ENCODE measurements around the gene NDUFB5. TPM values are rescaled to one million over a fixed set of nuclear protein-coding genes. Genes with fewer than 3 reads are reported as not detected.

The NDUFB5 gene
- total and polyA plus RNA-seq, 12 donors, result 108 to 395 (median 373) TPM

DNA sequence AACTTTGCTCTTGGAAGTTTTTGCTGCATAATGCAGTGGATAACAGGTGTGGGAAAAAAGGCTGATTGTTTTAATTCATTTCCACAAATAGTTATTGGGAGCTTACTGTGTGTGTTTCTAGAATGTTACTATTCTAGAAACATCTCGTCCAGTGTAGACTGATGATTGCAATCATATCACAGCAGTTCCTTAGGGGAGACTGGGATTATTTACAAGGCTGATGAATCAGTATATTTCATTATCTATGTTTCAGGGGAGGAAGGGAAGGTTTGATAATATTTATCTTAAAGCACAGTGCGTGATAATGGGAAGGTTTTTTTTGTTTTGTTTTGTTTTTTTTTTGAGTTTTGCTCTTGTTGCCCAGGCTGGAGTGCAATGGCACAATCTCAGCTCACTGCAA lies 50.6 kb downstream of the NDUFB5 start:
- H3K4me1 ChIP-seq, result peaks cover 0 to 66% (median 15%) of the 10 kb centered on the region in 9 donors
- DNase-seq (no peak), ATAC-seq (no peak)
- 62 to 73% methylated on average over 2 of the region's 2 CpGs for WGBS, 2 donors
- H3K4me3 ChIP-seq, result peak overlapping the region in 6 of 10 donors; percentile 68 to 90 (median 88)
- H3K36me3 ChIP-seq, result no peaks in the 10 kb centered on the region
- peak overlapping the region; percentile 49 to 97 (median 94) for H3K27ac ChIP-seq
- H3K9me3 ChIP-seq, result no peaks in the 10 kb centered on the region
- intact Hi-C loops (cut with DNase I), result loop anchor here in 3 of 10 donors (10.0 kb wide), 2 partner anchors 60 to 90 kb away; no protein-coding TSS in a partner anchor
- TF ChIP-seq, protein P1, sequence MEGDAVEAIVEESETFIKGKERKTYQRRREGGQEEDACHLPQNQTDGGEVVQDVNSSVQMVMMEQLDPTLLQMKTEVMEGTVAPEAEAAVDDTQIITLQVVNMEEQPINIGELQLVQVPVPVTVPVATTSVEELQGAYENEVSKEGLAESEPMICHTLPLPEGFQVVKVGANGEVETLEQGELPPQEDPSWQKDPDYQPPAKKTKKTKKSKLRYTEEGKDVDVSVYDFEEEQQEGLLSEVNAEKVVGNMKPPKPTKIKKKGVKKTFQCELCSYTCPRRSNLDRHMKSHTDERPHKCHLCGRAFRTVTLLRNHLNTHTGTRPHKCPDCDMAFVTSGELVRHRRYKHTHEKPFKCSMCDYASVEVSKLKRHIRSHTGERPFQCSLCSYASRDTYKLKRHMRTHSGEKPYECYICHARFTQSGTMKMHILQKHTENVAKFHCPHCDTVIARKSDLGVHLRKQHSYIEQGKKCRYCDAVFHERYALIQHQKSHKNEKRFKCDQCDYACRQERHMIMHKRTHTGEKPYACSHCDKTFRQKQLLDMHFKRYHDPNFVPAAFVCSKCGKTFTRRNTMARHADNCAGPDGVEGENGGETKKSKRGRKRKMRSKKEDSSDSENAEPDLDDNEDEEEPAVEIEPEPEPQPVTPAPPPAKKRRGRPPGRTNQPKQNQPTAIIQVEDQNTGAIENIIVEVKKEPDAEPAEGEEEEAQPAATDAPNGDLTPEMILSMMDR (IDR thresholded peaks at IDR 0.05), result no peak
- no peaks in the 10 kb centered on the region for H3K27me3 ChIP-seq

DNA sequence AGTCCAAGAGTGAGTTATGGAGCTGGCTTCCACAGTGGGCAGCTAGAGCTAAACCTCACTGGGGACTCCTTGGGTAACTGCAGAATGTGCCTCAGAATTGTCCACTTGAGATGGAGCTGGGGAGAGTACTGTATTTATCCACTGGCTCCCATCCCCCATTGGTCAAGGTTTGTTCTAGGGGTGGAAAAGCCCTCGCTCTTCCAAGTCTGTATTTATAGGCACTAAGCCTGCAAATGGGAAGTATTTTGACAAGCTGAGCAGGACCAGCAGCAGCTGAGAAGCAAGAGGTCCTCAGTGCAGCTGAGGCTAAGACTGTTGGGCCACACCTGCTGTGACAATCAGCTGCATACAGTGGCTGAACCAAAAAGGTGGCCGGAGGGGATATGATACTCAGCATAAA lies 54.0 kb downstream of the NDUFB5 start:
- Histone ChIP-seq H3K27me3 (no peaks in the 10 kb centered on the region), H3K27ac (peak overlapping the region in 6 of 10 donors; percentile 17 to 95 (median 40)), H3K4me3 (no peak overlapping the region), H3K36me3 (no peaks in the 10 kb centered on the region), H3K9me3 (no peaks in the 10 kb centered on the region), H3K4me1 (peaks cover 3 to 92% (median 38%) of the 10 kb centered on the region in 9 donors)
- DNase-seq (no peak), ATAC-seq (peak in 3 of 8 donors; percentile 16 to 48 (median 17))
- intact Hi-C loops (cut with DNase I), result loop anchor here in 3 of 10 donors (10.0 kb wide), 2 partner anchors 56 to 86 kb away; no protein-coding TSS in a partner anchor
- TF ChIP-seq, protein P1 (IDR thresholded peaks at IDR 0.05), result no peak
- 74 to 77% methylated on average over 2 of the region's 2 CpGs for WGBS, 2 donors

DNA sequence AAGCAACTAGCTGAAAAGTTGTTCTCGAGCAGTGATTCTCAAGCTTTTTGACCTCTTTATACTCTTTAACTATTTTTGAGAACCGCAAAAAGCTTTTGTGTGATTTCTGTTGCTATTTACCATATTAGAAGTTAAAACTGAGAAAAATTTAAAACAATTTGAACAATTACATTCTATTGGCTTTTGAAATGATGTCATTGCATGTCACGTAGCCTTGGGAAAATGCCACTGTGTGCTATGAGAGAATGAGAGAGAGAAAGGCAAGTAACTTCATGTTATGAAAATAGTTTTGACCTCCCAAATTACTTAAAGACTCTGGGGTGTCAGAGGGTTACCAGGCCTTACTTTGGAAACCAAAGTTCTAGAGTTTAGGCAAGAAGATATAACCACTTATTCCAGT lies 56.3 kb downstream of the NDUFB5 start:
- H3K9me3 ChIP-seq, result no peaks in the 10 kb centered on the region
- no peak overlapping the region for H3K4me3 ChIP-seq
- 75 to 79% methylated on average over 3 of the region's 3 CpGs for WGBS, 2 donors
- H3K27me3 ChIP-seq, result no peaks in the 10 kb centered on the region
- ATAC-seq (no peak), DNase-seq (no peak)
- TF ChIP-seq, protein P1 (IDR thresholded peaks at IDR 0.05), result no peak
- H3K27ac ChIP-seq, result peak overlapping the region in 4 of 10 donors; percentile 6 to 44 (median 18)
- H3K36me3 ChIP-seq, result no peaks in the 10 kb centered on the region
- H3K4me1 ChIP-seq, result peaks cover 3 to 94% (median 52%) of the 10 kb centered on the region in 9 donors
- intact Hi-C loops (cut with DNase I), result no loop called here

DNA sequence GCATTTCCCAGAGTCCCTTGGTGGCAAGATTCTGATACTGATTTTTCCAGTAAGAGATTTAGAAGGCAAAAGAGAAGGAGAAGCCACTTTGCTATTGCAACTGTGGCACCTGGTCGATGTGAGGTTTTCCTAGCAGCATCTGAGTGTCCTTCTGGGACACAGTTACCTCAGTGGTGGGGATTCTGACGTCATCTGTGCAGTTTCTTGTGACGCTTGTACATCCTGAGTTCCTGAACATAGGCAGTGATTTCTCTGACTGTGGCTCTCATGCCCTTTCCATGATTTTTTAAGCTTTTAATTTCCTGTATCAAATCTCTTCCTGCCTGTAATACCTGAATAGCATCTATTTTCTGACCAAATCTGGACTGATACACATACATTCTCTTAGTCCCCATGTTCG lies 57.2 kb downstream of the NDUFB5 start:
- 70 to 74% methylated on average over 4 of the region's 4 CpGs for WGBS, 2 donors
- Histone ChIP-seq H3K9me3 (no peaks in the 10 kb centered on the region), H3K4me1 (peaks cover 7 to 95% (median 61%) of the 10 kb centered on the region in 9 donors), H3K4me3 (no peak overlapping the region), H3K27ac (peak overlapping the region in 3 of 10 donors; percentile 6 to 44 (median 11)), H3K36me3 (no peaks in the 10 kb centered on the region), H3K27me3 (no peaks in the 10 kb centered on the region)
- no peak for DNase-seq
- TF ChIP-seq, protein P1 (IDR thresholded peaks at IDR 0.05), result no peak
- intact Hi-C loops (cut with DNase I), result no loop called here
- no peak for ATAC-seq
